ENCODE results near the gene GOLGA1.

- TF ChIP-seq REST (IDR thresholded peaks at IDR 0.05; ENCODE audit: low read depth, low read length) = no peak
- no peak for TF ChIP-seq CTCF (IDR thresholded peaks at IDR 0.05)
- TF ChIP-seq ELF1 (IDR thresholded peaks at IDR 0.05) = no peak
- no peak for TF ChIP-seq RFX5 (IDR thresholded peaks at IDR 0.05; ENCODE audit: low read length)
- TF ChIP-seq EP300 (IDR thresholded peaks at IDR 0.05; ENCODE audit: borderline replicate concordance in 1 of 2, low read depth in 1 of 2, low read length in 1 of 2) = no peak
- no peak for TF ChIP-seq SIN3A (IDR thresholded peaks at IDR 0.05; ENCODE audit: borderline replicate concordance, low read depth, low read length)
- no peak for TF ChIP-seq JUND (IDR thresholded peaks at IDR 0.05)
- TF ChIP-seq CHD2 (IDR thresholded peaks at IDR 0.05; ENCODE audit: low read length, partially characterized antibody) = no peak
- no peak for TF ChIP-seq GATA2 (CRISPR knock-in tag; IDR thresholded peaks at IDR 0.05)
- TF ChIP-seq TAF1 (IDR thresholded peaks at IDR 0.05; ENCODE audit: borderline replicate concordance, low read depth, low read length) = no peak
- TF ChIP-seq PBX3 (IDR thresholded peaks at IDR 0.05) = no peak
Observed at GRCh38 chr9:124828489-124829333, 112.2 kb downstream of the GOLGA1 start.
